GM18520 (cell line): ENCODE measurements around the gene SFN.
A peak's percentile ranks its signal among the peaks of the same experiment; 100 is the strongest.
"Not testable (repeated sequence)": the region's sequence is repeated elsewhere in the genome, so short reads cannot be mapped to it uniquely, and the experiment has no call there.

Source experiments
- ATAC-seq: cut with Tn5 transposase; IDR thresholded peaks from one replicate; pipeline ENCODE4 v1.9.1; 2021; ENCODE audit not compliant: unreplicated experiment

The SFN gene

GRCh38 chr1:26838474-26839338 lies 24.2 kb upstream of the SFN start:
- ATAC-seq, result peak; percentile 81

- no peak for ATAC-seq
These were observed 23.6 kb upstream of the SFN start for GRCh38 chr1:26839339-26839722.

GRCh38 chr1:26839779-26840178 lies 23.2 kb upstream of the SFN start:
- no peak for ATAC-seq

GRCh38 chr1:26844424-26845196 lies 18.3 kb upstream of the SFN start:
- ATAC-seq, result no peak

GRCh38 chr1:26847826-26848225 lies 15.1 kb upstream of the SFN start:
- not testable (repeated sequence) for ATAC-seq

- no peak for ATAC-seq
These were observed 14.4 kb upstream of the SFN start for GRCh38 chr1:26848499-26848898.

GRCh38 chr1:26848941-26849774 lies 13.8 kb upstream of the SFN start:
- no peak for ATAC-seq

- ATAC-seq, result no peak
These were observed 11.8 kb upstream of the SFN start for GRCh38 chr1:26851106-26851684.

- ATAC-seq, result no peak
These were observed 10.2 kb upstream of the SFN start for GRCh38 chr1:26852701-26853100.

GRCh38 chr1:26853156-26853555 lies 9.8 kb upstream of the SFN start:
- ATAC-seq, result no peak

GRCh38 chr1:26853600-26853999 lies 9.3 kb upstream of the SFN start:
- ATAC-seq, result no peak

- ATAC-seq, result no peak
These were observed 8.0 kb upstream of the SFN start for GRCh38 chr1:26854906-26855305.

GRCh38 chr1:26855636-26856035 lies 7.3 kb upstream of the SFN start:
- ATAC-seq, result no peak

GRCh38 chr1:26856181-26856580 lies 6.8 kb upstream of the SFN start:
- no peak for ATAC-seq

GRCh38 chr1:26856604-26857469 lies 6.1 kb upstream of the SFN start:
- ATAC-seq, result no peak

- no peak for ATAC-seq
These were observed 5.4 kb upstream of the SFN start for GRCh38 chr1:26857473-26858060.

- ATAC-seq, result no peak
These were observed 4.8 kb upstream of the SFN start for GRCh38 chr1:26858160-26858559.

GRCh38 chr1:26858891-26859640 lies 3.9 kb upstream of the SFN start:
- ATAC-seq, result no peak

- no peak for ATAC-seq
These were observed 1.7 kb upstream of the SFN start for GRCh38 chr1:26861286-26861701.
